ENCODE measurements around the gene GZF1.

- TF ChIP-seq, protein P1, sequence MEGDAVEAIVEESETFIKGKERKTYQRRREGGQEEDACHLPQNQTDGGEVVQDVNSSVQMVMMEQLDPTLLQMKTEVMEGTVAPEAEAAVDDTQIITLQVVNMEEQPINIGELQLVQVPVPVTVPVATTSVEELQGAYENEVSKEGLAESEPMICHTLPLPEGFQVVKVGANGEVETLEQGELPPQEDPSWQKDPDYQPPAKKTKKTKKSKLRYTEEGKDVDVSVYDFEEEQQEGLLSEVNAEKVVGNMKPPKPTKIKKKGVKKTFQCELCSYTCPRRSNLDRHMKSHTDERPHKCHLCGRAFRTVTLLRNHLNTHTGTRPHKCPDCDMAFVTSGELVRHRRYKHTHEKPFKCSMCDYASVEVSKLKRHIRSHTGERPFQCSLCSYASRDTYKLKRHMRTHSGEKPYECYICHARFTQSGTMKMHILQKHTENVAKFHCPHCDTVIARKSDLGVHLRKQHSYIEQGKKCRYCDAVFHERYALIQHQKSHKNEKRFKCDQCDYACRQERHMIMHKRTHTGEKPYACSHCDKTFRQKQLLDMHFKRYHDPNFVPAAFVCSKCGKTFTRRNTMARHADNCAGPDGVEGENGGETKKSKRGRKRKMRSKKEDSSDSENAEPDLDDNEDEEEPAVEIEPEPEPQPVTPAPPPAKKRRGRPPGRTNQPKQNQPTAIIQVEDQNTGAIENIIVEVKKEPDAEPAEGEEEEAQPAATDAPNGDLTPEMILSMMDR (IDR thresholded peaks at IDR 0.05; ENCODE audit: insufficient read depth, low read length): no peak
- TF ChIP-seq POLR2AphosphoS5 (IDR thresholded peaks at IDR 0.05; ENCODE audit: low read depth): no peak
- TF ChIP-seq SPI1 (IDR thresholded peaks at IDR 0.05; ENCODE audit: borderline replicate concordance, low read depth): no peak
- TF ChIP-seq, protein P2, sequence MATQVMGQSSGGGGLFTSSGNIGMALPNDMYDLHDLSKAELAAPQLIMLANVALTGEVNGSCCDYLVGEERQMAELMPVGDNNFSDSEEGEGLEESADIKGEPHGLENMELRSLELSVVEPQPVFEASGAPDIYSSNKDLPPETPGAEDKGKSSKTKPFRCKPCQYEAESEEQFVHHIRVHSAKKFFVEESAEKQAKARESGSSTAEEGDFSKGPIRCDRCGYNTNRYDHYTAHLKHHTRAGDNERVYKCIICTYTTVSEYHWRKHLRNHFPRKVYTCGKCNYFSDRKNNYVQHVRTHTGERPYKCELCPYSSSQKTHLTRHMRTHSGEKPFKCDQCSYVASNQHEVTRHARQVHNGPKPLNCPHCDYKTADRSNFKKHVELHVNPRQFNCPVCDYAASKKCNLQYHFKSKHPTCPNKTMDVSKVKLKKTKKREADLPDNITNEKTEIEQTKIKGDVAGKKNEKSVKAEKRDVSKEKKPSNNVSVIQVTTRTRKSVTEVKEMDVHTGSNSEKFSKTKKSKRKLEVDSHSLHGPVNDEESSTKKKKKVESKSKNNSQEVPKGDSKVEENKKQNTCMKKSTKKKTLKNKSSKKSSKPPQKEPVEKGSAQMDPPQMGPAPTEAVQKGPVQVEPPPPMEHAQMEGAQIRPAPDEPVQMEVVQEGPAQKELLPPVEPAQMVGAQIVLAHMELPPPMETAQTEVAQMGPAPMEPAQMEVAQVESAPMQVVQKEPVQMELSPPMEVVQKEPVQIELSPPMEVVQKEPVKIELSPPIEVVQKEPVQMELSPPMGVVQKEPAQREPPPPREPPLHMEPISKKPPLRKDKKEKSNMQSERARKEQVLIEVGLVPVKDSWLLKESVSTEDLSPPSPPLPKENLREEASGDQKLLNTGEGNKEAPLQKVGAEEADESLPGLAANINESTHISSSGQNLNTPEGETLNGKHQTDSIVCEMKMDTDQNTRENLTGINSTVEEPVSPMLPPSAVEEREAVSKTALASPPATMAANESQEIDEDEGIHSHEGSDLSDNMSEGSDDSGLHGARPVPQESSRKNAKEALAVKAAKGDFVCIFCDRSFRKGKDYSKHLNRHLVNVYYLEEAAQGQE (IDR thresholded peaks at IDR 0.05; ENCODE audit: insufficient replicate concordance, low read depth): no peak
Measured at GRCh38 chr20:23337312-23337711, 24.7 kb upstream of the GZF1 start.
